GM12874 (cell line): ENCODE data around the gene SLCO3A1.

Experiments
- CTCF ChIP-seq: IDR thresholded peaks from 2 replicates; pipeline ENCODE4 v1.5.1; 2011; ENCODE audit warnings: low read depth, mild to moderate bottlenecking, control low read depth, low read length, moderate library complexity; ENCODE audit not compliant: insufficient read depth

SLCO3A1 gene

GRCh38 chr15:92118162-92118935 is 264.8 kb downstream of the SLCO3A1 start:
- no peak for TF ChIP-seq CTCF

GRCh38 chr15:92118936-92119325 is 265.4 kb downstream of the SLCO3A1 start:
- no peak for TF ChIP-seq CTCF

- TF ChIP-seq CTCF: no peak
Measured at GRCh38 chr15:92120094-92120795, 266.7 kb downstream of the SLCO3A1 start.

GRCh38 chr15:92121047-92121446 is 267.5 kb downstream of the SLCO3A1 start:
- no peak for TF ChIP-seq CTCF

- no peak for TF ChIP-seq CTCF
Measured at GRCh38 chr15:92122259-92122658, 268.8 kb downstream of the SLCO3A1 start.

- TF ChIP-seq CTCF: no peak
Measured at GRCh38 chr15:92123962-92124656, 270.6 kb downstream of the SLCO3A1 start.

GRCh38 chr15:92124657-92125010 is 271.1 kb downstream of the SLCO3A1 start:
- no peak for TF ChIP-seq CTCF
